HG03196 (cell line): Measurements from ENCODE around the gene CACNA1C.
"Not testable (repeated sequence)": the region's sequence is repeated elsewhere in the genome, so short reads cannot be mapped to it uniquely, and the experiment has no call there.

ENCODE experiments used
- ATAC-seq: cut with Tn5 transposase; IDR thresholded peaks from one replicate; pipeline ENCODE4 v1.9.1; 2021; ENCODE audit not compliant: unreplicated experiment

The CACNA1C gene

DNA sequence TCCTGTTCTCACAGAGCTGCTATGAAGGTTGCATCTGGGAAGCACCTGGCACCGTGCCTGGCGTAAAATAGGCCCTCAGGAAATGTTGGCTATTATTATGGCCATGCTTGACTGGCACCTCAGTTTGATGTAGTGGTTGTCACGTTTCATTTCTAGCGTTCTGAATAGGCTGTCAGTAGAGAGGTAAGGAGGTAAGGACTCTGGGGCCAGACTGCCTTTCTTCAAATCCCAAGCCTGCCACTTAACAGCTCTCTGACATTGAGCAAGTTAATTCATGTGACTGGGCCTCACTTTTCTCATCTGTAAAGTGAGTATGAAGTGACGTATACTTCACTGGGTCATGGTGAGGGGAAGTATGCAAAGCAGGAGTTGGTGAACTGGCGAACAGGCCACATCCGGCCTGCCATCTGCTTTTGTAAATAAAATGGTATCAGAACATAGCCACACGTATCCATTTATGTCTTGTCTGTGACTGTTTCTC lies 196.2 kb downstream of the CACNA1C start:
- no peak for ATAC-seq

GRCh38 chr12:2250797-2251196 lies 198.0 kb downstream of the CACNA1C start:
- no peak for ATAC-seq

- ATAC-seq, result no peak
Observed at GRCh38 chr12:2251526-2252209, 198.9 kb downstream of the CACNA1C start.

GRCh38 chr12:2255311-2255710 lies 202.5 kb downstream of the CACNA1C start:
- ATAC-seq, result no peak

- ATAC-seq, result not testable (repeated sequence)
Observed at GRCh38 chr12:2255731-2256130, 202.9 kb downstream of the CACNA1C start.

GRCh38 chr12:2256453-2256852 lies 203.7 kb downstream of the CACNA1C start:
- no peak for ATAC-seq

DNA sequence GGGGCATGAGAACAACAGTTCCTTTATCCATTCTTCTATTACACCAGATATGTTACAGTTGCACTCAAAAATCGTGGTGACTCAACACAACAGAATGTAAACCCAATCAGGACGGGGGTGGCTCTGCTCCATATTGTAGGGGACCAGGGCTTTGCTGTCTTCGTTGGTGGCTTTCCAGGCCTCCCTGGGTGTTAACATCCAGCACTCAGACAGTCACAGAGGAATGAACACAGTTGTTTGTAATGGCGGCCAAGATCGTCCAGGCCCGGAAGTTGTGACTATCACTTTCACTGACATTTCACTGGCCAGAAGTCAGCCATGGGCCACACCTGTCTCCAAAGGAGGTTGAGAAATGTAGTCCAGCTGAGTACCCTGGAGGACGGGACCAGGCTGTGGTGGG lies 204.1 kb downstream of the CACNA1C start:
- ATAC-seq, result no peak

DNA sequence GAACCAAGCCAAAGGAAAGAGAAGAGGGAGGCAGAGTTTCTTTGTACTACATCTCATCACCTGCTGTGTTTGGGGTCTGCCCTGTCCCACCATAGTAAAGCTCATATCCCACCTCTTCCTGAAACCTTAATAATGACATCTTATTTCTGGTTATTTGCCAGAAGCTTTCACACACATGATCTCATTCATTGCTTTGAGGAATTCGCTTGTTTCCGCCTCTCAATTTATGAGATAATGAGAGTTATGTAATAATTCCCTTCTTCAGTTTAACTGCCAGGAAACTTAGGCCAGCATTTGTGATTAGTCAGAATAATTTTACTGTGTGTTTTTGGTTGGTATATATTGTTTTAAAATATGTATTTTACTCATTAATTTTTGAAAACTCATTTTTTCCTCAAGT lies 205.2 kb downstream of the CACNA1C start:
- ATAC-seq, result no peak

DNA sequence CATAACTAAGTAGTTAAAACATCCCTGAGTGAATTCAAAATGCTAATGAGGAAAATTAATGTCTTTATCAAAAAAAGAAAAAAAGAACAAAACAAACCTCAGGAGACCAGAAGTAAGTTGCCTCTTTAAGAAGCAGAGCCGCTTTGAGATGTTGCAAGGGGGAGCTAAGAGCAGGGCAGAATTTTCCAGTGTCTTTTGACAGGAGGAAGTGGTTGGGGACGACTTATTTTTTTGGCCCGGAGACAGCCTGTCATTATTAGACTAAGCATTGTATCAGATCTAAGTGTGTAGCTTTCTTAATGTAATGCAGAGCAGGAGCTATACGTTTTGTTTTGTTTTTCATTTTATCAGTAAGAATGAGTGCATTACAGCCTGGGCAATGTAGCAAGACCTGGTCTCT lies 206.6 kb downstream of the CACNA1C start:
- ATAC-seq, result no peak

GRCh38 chr12:2260441-2260840 lies 207.7 kb downstream of the CACNA1C start:
- no peak for ATAC-seq

- no peak for ATAC-seq
Observed at GRCh38 chr12:2261708-2262107, 208.9 kb downstream of the CACNA1C start.

DNA sequence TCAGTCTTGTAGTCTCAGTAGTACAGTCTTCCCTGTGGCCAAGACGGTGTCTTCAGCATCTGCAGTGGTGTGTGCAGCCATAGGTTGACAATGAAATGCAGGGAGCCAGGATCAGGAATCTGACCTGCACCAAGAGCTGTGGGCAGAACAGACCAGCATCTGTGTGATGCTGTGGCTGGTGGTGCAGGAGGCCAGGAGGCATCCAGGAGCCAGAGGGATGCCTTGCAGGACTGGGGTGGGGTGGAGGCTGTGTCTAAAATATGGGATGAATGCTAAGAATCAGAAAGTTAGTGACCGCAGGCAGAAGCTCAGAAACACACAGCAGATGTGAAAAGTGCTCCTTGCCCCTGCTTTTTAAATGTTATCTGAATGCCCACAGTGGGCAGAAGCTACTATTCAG lies 209.7 kb downstream of the CACNA1C start:
- no peak for ATAC-seq

DNA sequence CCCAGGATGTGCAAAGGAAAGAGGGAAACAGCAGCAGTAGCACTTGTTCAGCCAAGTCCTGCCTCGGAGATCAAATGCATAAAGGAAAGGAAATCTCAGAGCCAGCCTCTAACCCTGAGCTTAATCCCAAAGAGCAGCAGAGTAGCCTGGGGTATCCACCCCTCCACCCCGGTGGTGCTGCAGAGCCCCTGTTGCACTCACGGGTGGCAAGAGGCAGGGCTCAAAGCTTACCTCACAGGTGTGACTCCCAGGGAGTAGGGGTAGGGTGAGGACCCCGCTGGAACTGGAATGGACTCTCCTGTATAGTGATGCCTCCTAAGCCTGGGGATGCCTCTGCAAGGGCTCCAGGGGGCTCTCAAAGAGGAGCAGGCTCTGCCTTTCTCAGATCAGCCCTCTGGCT lies 211.1 kb downstream of the CACNA1C start:
- ATAC-seq, result no peak

GRCh38 chr12:2264651-2265232 lies 212.0 kb downstream of the CACNA1C start:
- ATAC-seq, result no peak

GRCh38 chr12:2265461-2266167 lies 212.8 kb downstream of the CACNA1C start:
- no peak for ATAC-seq

GRCh38 chr12:2266666-2267620 lies 214.2 kb downstream of the CACNA1C start:
- ATAC-seq, result no peak

- ATAC-seq, result no peak
Observed at GRCh38 chr12:2267703-2268470, 215.1 kb downstream of the CACNA1C start.

DNA sequence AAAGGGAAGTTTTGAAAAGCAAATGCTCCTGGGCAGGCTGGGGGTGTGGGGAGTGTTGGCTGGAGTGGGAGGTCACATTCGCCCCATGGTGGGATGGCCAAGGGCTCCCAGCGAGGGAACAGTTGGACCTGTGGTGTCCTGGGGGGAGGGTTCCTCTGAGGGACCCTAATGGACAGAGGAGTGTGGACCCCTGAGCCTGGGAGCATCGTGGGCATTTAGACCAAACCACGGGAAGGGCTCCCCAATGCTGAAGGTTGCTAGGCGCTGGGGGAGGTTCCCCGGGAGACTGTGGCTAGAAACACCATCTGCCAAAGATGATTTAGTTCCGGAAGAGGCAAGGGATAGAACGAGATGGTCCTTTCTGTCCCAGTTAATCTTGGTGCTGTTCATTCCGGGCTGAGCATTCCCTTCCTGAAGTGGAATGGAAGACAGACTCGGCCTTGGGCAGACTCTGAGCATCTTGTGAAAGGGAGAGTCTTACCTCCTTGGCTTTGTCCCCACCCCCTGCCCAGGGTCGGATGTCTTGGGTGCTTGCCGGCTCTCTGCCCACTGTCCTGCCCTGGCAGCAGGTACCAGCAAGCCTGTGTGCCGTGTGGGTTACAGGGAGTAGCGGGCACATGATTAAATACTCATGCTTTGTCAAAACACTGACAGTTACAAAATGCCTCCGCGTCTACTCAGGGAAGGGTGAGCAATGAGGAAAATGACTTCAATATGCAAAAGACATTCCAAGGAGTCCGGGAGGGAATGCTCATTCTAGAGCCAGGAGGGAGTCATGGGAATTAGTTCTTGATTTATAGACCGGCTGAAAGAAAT lies 215.9 kb downstream of the CACNA1C start:
- ATAC-seq, result no peak

- no peak for ATAC-seq
Observed at GRCh38 chr12:2270846-2271245, 218.1 kb downstream of the CACNA1C start.
